Endodermal cell (in vitro differentiated cells): ENCODE measurements around the gene AZIN2. TPM values are rescaled to one million over a fixed set of nuclear protein-coding genes. Genes with fewer than 3 reads are reported as not detected.

Experiments used
- DNase-seq: peaks from one replicate; pipeline ENCODE4 v3.0.0-alpha.2; 2017
- H3K27ac ChIP-seq: 2 replicates; pipeline ENCODE4 v1.5.1; 2013; ENCODE audit warnings: mild to moderate bottlenecking, low read depth, low read length, moderate library complexity
- H3K27me3 ChIP-seq: 2 replicates; pipeline ENCODE4 v1.6.1; 2013; ENCODE audit warnings: mild to moderate bottlenecking, low read length, moderate library complexity; ENCODE audit not compliant: insufficient read depth, control insufficient read depth, poor library complexity, severe bottlenecking
- H3K36me3 ChIP-seq: 2 replicates; pipeline ENCODE4 v1.7.0; 2013; ENCODE audit warnings: mild to moderate bottlenecking, low read length, moderate library complexity; ENCODE audit not compliant: control insufficient read depth, insufficient read depth
- H3K4me1 ChIP-seq: one replicate; pipeline ENCODE4 v1.7.0; 2013; ENCODE audit warnings: low read length; ENCODE audit not compliant: control insufficient read depth, insufficient read depth
- H3K4me3 ChIP-seq: 2 replicates; pipeline ENCODE4 v1.5.1; 2013; ENCODE audit warnings: mild to moderate bottlenecking, low read length, moderate library complexity
- H3K9ac ChIP-seq: 2 replicates; pipeline ENCODE4 v1.6.1; 2013; ENCODE audit warnings: mild to moderate bottlenecking, low read length, moderate library complexity; ENCODE audit not compliant: poor library complexity, severe bottlenecking; ENCODE audit errors: extremely low read depth
- H3K9me3 ChIP-seq: 2 replicates; pipeline ENCODE4 v1.6.1; 2013; ENCODE audit warnings: mild to moderate bottlenecking, low read length, moderate library complexity; ENCODE audit not compliant: control insufficient read depth
- H3K27ac Mint-ChIP-seq: 2 replicates; pipeline ENCODE4 v1.8.0; 2020; ENCODE audit warnings: mixed read lengths
- H3K27me3 Mint-ChIP-seq: 2 replicates; pipeline ENCODE4 v1.8.0; 2021; ENCODE audit warnings: mild to moderate bottlenecking, mixed read lengths; ENCODE audit not compliant: insufficient read depth
- H3K36me3 Mint-ChIP-seq: 2 replicates; pipeline ENCODE4 v1.8.0; 2020; ENCODE audit warnings: low read depth, mixed read lengths
- H3K4me1 Mint-ChIP-seq: 2 replicates; pipeline ENCODE4 v1.8.0; 2020; ENCODE audit warnings: mixed read lengths
- H3K4me3 Mint-ChIP-seq: 2 replicates; pipeline ENCODE4 v1.8.0; 2020; ENCODE audit warnings: mild to moderate bottlenecking, moderate library complexity, mixed read lengths
- H3K9me3 Mint-ChIP-seq: 2 replicates; pipeline ENCODE4 v1.8.0; 2020; ENCODE audit warnings: mild to moderate bottlenecking, mixed read lengths
- WGBS, 2 experiments: methylation state at CpG; one replicate each; pipeline versions ENCODE4 v1.1.5 to v1.1.7; 2013; ENCODE audit warnings: missing lambda C conversion rate in 2 of 2, mixed read lengths in 1 of 2; ENCODE audit not compliant: insufficient coverage in 1 of 2, insufficient read length in 1 of 2; 5-methylcytosine and 5-hydroxymethylcytosine counted together
- total RNA-seq, 2 donors: library from RNA; stranded (reverse); fragmentation: NEBNext Ultra II Directional in 1 of 2; extraction: Animal tissue kit (Norgen Biotek cat#: 25700) in 1 of 2; gene quantifications; 2 replicates in 1 of 2; 3 replicates in 1 of 2; pipeline ENCODE4 v1.2.1, GENCODE V29; 2021
- TF ChIP-seq, protein P1 (sequence below): fragments of 200-600 bp; sonication (generic); conservative IDR thresholded peaks from 2 replicates; pipeline ENCODE4 v1.5.0; 2021; ENCODE audit warnings: antibody characterized with exemption, mild to moderate bottlenecking

Gene AZIN2
- total RNA-seq, 2 donors from 2014 or later = 1.7 to 3.0 TPM

DNA sequence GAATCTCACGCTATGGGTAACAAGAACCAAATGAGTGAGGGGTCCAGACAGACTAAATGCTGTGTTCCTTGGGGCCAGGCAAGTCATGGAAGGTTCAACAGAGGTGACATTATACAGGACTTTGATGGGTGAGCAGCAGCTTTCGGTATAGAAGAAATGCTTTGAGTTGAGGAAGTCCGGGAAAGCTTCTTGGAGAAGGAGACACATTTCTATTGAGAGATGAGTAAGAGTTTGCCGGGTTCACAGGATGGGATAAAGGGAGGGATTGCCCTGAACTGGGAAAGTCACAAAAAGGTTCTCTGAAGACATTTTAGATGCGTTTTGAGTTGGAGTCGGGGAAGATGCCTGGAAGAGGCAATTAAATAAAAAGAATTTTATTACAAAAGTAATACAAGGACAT is 580 bp upstream of the AZIN2 start:
- peak overlapping the region; percentile 83 for H3K4me3 ChIP-seq
- no peaks in the 10 kb centered on the region for H3K36me3 Mint-ChIP-seq
- no peaks in the 10 kb centered on the region for H3K9me3 Mint-ChIP-seq
- peaks cover 42% of the 10 kb centered on the region for H3K27me3 ChIP-seq
- H3K36me3 ChIP-seq = no peaks in the 10 kb centered on the region
- 64 to 100% methylated on average over 2 to 6 of the region's 6 CpGs for WGBS, 2 experiments
- no peak for DNase-seq
- TF ChIP-seq, protein P1, sequence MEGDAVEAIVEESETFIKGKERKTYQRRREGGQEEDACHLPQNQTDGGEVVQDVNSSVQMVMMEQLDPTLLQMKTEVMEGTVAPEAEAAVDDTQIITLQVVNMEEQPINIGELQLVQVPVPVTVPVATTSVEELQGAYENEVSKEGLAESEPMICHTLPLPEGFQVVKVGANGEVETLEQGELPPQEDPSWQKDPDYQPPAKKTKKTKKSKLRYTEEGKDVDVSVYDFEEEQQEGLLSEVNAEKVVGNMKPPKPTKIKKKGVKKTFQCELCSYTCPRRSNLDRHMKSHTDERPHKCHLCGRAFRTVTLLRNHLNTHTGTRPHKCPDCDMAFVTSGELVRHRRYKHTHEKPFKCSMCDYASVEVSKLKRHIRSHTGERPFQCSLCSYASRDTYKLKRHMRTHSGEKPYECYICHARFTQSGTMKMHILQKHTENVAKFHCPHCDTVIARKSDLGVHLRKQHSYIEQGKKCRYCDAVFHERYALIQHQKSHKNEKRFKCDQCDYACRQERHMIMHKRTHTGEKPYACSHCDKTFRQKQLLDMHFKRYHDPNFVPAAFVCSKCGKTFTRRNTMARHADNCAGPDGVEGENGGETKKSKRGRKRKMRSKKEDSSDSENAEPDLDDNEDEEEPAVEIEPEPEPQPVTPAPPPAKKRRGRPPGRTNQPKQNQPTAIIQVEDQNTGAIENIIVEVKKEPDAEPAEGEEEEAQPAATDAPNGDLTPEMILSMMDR = no peak
- no peaks in the 10 kb centered on the region for H3K4me1 ChIP-seq
- H3K9ac ChIP-seq = no peak overlapping the region
- no peak overlapping the region for H3K27ac Mint-ChIP-seq
- H3K4me1 Mint-ChIP-seq = peaks cover 4% of the 10 kb centered on the region
- H3K27ac ChIP-seq = no peak overlapping the region
- peaks cover 57% of the 10 kb centered on the region for H3K27me3 Mint-ChIP-seq
- H3K4me3 Mint-ChIP-seq = peak overlapping the region; percentile 61
- no peaks in the 10 kb centered on the region for H3K9me3 ChIP-seq

DNA sequence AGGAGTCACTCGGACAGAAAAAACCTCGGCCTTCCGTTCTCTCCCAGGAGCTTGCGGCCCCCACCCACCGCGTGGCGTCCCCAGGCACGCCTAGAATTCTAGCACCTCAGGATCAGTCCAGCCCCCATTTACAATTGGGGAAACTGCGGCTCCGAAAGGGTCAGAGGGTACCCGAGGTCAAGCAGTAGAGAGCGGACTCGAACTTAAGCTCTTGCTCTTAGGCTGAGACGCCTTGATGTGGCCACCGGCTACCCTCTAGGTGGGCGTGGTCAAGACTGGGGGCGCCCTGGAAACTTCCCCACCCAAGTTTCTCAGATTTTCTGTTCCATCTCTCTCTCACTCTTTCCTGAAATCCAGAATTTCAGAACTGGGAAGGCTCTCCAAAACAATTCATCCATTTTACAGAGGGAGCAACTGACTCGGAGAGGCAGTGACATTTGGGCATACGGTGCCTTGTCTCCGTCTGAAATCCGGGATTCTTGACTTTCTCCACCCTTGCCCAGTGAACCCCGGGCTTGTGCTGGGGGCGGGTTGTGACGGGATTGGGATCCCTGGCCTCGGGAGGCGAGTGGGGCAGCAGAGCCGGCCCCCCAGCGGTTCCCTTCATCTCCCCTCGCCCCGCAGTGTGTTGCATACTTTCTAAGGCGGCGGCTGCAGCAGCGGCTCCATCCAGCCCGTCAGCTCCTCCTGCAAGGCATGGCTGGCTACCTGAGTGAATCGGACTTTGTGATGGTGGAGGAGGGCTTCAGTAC is 777 bp downstream of the AZIN2 start:
- Mint-ChIP-seq H3K9me3 (no peaks in the 10 kb centered on the region), H3K27me3 (peaks cover 64% of the 10 kb centered on the region), H3K4me1 (peaks cover 4% of the 10 kb centered on the region), H3K36me3 (no peaks in the 10 kb centered on the region), H3K4me3 (peak overlapping the region; percentile 61), H3K27ac (no peak overlapping the region)
- H3K36me3 ChIP-seq = no peaks in the 10 kb centered on the region
- whole genome bisulfite sequencing, 2 experiments = 8 to 13% methylated on average over 15 to 35 of the region's 35 CpGs
- H3K9ac ChIP-seq = no peak overlapping the region
- DNase-seq = peak; percentile 71
- H3K4me1 ChIP-seq = no peaks in the 10 kb centered on the region
- H3K27me3 ChIP-seq = peaks cover 51% of the 10 kb centered on the region
- H3K9me3 ChIP-seq = no peaks in the 10 kb centered on the region
- peak overlapping the region; percentile 83 for H3K4me3 ChIP-seq
- H3K27ac ChIP-seq = no peak overlapping the region
- TF ChIP-seq, protein P1 = no peak

DNA sequence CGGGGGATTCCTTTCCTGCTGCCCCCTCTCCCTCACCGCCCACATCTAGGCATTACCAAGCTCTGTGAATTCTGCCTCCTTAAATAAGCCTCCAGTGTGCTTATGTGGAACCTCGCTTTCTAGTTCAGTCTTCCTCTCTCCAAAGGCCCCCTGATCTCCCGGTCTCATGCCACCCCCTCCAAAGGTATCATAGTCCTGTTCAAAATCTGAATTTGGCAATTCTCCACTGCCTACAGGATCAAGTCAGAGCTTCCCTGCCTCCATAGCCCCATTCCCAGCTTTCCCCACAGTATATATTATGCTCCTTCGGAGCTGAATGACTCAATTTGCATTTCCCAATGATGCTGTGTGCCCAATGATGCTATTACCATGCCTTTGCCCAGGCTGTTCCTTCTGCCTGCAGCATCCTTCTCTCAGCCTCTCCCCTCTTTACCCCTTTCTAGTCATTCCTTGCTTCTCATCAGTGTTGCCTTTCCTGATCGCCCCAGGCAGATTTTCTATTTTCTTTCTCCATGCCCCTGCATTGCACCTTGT is 1.7 kb downstream of the AZIN2 start:
- WGBS, 2 experiments = 77 to 82% methylated on average over 4 to 6 of the region's 6 CpGs
- H3K9me3 Mint-ChIP-seq = no peaks in the 10 kb centered on the region
- Histone ChIP-seq H3K36me3 (no peaks in the 10 kb centered on the region), H3K4me1 (no peaks in the 10 kb centered on the region), H3K4me3 (no peak overlapping the region), H3K27me3 (peaks cover 51% of the 10 kb centered on the region), H3K27ac (no peak overlapping the region), H3K9me3 (no peaks in the 10 kb centered on the region), H3K9ac (no peak overlapping the region)
- H3K4me3 Mint-ChIP-seq = no peak overlapping the region
- H3K27me3 Mint-ChIP-seq = peaks cover 64% of the 10 kb centered on the region
- no peak overlapping the region for H3K27ac Mint-ChIP-seq
- H3K4me1 Mint-ChIP-seq = peaks cover 4% of the 10 kb centered on the region
- DNase-seq = no peak
- H3K36me3 Mint-ChIP-seq = no peaks in the 10 kb centered on the region
- TF ChIP-seq, protein P1 = no peak
